Stimulated activated CD8-positive, alpha-beta memory T cell treated with anti-CD3 and anti-CD28 coated beads, Interleukin-2, amount 100 ng/mL, for 1 hour (primary cell): ENCODE results near the gene TF.

Source experiments
- DNase-seq, 2 donors: peaks; one replicate each; pipeline ENCODE4 v3.0.0-alpha.2; 2020; ENCODE audit warnings: low read depth in 2 of 2

Gene TF

GRCh38 chr3:133747373-133747772, 1.2 kb downstream of the TF start:
- no peak for DNase-seq

GRCh38 chr3:133747907-133748639, 1.9 kb downstream of the TF start:
- DNase-seq, result no peak

DNA sequence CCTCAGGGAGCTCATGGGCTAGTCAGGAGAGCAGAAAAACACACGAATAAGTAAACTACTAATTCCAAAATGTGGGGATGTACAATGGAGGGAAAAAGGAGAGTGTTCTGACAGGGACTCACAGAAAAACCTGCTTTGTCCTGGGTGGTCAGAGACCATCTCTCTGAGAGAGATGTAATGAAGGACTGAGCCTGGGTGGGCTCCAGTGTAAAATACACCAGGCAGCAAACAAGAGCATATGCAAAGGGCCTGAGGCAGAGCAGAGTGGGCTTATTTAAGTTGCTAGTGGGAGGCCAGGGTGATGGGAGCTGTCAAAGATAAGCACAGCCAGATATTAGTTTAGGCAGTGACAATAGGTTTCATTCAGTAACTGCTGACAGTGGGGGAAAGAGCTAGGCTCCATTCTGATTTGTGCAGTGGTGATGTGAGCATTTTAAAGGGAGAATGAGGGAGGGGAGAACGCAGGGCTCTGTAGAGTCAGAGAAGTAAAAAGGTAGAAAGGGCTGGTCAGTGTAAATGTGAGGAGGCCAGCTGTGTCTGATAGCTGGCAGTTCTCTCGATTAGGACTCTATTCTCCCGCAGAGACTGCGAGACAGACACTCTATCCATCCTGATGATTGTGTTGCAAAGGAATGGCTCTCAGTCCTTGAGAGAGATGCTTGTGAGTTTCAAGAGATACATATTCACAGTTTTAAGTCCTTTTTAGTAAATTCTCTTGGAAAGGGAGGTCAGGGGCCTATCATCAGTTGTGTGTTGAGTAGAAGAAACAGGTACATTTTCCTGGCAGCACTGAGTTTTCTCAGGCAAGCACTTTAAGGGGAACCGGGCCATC, 3.5 kb downstream of the TF start:
- DNase-seq, result no peak

DNA sequence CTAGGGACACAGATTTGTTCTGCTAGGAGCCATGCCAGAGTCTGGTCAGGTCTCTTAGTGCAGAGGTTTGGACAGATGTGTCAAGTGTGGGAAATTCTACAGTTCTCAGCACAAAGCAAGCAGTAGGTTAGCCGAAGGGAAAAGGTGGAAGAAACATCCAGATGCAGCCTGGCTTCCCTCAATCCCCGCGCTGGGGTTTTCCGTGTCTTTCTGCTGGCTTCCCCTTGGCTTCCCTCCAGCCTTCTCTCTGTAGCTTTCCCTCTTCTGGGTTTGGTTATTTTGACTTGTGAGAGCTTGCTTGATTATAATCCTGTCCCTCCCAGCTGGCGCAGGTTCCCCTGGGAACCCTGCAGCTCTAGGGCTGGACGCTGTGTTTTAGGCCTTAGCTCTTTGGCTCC, 4.1 kb downstream of the TF start:
- DNase-seq, result no peak

GRCh38 chr3:133753107-133753778, 7.0 kb downstream of the TF start:
- DNase-seq, result no peak

DNA sequence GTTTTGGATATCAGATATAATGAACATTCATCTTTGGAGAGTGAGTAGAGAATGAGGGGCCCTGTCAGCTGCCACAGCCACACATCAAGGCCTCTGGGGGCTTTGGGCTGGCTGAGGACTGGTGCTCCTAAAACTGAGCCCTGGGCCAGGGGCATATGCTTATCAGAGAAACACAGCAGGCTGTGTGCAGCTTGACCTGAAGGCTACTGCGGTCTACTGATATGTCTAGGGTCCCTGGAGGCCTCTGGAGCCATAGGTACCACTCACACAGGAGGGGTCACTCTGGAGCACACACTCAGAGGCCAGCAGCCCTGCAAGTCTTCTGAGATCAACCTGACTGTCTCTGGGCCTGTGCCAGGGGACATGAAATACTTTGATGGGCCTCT, 7.6 kb downstream of the TF start:
- DNase-seq, result no peak

DNA sequence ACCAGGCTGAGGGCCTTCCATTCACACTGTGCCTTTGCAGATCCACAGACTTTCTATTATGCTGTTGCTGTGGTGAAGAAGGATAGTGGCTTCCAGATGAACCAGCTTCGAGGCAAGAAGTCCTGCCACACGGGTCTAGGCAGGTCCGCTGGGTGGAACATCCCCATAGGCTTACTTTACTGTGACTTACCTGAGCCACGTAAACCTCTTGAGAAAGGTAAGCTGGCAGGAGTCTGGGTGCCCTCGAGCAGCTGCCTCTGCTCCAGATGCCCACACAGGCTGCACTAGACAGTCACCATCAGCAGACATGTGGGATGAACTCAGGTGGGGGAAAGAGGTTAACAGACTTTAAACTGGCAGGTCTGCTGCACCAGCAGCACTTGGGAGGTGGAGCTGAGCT, 8.3 kb downstream of the TF start:
- DNase-seq, result no peak

- no peak for DNase-seq
These were observed 9.0 kb downstream of the TF start for GRCh38 chr3:133754973-133755828.

- no peak for DNase-seq
These were observed 10.8 kb downstream of the TF start for GRCh38 chr3:133756716-133757694.

DNA sequence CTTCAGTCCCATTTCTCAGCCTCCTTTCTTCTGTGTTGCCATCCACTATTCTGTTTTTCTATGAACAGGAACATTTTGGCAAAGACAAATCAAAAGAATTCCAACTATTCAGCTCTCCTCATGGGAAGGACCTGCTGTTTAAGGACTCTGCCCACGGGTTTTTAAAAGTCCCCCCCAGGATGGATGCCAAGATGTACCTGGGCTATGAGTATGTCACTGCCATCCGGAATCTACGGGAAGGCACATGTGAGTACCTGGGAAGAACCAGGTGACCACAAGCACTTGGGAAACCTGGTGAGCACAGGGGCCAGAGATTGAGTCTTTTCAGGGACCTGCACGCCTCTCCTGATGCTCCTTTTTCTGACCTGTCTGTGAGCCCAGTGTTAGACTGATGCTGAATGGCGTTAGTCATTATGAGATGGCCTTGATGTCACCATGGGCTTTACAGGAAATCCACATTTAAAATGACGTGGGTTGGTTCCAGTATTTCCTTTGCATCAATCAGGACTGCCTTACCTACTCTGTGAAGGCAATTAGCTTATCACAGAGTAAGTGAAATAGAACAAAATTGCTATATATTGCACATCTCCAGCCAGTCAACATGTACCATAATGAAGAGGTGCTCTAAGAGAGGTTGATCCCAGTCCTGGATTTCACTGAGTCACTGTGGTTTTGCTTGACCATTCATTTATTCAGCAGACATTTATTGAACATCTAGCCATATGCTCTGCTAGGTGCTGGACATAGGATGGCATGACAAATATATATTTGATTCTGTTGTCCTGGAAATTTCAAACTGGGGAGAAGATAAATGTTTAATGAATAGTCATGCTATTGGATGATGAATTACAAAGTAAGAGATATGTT, 11.7 kb downstream of the TF start:
- no peak for DNase-seq

GRCh38 chr3:133758568-133758928, 12.4 kb downstream of the TF start:
- no peak for DNase-seq

DNA sequence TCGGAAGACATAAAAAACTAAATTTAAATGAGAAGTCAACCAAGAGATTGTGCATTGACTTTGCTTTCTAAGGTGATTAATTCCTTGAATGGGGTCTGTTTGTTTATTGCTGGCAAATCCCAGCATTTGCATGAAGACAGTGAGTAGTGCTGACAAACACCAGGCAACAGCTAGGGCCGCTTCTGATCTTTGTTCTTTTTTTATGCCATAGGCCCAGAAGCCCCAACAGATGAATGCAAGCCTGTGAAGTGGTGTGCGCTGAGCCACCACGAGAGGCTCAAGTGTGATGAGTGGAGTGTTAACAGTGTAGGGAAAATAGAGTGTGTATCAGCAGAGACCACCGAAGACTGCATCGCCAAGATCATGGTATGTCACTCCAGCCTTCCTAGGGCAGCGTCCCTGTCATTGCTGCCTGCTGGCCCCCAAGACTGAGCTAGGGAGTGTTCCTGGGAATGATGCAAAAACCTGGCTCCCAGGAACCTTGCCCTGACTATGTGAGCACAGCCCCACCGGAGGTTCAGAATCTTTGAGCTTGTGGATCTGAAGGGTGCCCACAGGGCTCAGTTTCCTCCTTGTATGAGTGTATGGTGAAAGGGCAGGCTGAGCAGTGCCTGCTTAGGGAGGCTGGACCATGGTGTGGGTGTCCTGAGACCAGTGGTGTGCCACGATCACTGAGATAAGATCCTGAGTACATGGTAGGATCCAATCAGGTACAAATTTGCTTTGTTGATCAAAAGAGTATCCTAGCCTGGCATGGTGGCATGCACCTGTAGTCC, 13.0 kb downstream of the TF start:
- DNase-seq, result no peak

- no peak for DNase-seq
These were observed 13.6 kb downstream of the TF start for GRCh38 chr3:133759740-133760305.

DNA sequence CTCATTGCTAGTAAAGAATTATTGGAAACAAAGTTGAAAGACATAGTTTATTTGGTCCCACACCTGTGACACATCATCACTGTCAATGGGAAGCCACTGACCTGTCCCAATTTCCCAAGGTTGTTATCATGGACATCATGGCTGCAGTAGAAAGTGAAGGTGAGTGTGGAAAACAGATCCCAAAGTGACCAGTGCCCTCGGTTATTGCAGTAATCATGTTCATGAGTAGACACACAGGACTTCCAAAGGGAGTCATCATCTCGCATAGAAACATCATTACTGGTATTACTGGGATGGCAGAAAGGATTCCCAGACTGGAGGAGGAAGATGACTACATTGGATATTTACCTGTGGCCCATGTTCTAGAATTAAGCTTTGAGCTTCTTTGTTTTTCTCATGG, 14.7 kb downstream of the TF start:
- no peak for DNase-seq

DNA sequence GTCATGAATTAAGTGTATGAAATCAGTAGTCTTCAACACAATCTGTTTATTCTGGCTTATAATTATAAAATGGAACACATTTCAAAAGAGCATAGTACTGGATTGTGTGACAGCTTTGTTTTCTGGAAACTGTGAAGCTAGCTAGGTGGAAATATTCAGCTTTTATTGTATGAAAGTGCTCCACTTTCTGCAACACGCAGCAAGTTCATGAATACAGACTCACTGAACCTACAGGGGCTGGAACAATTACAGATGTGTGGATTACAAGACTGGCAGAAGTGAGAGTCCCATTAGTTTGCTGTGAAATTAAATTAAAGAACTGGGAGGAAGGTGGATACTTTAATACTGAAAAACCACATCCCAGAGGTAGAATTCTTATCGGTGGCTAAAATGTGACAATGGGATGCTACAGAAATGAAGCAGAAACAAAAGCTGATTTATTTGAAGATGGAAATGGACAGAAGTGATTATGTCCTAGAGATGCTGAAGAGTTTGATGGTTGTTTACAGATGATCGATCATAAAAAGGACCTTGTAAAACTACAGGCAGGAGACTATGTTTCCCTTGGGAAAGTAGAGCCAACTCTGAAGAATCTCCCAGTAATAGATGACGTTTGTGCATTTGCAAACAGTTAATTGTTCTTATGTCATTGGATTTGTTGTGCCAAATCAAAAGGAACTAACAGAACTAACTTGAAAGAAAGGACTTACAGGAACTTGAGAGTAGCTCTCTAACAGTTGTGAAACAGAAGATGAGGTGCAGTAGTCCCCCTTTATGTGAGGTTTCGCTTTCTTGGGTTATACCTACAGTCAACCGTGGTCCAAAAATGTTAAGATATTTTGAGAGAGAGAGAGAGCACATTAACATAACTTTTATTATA, 15.7 kb downstream of the TF start:
- no peak for DNase-seq

GRCh38 chr3:133762539-133762938, 16.3 kb downstream of the TF start:
- DNase-seq, result no peak
